GM12878 (cell line): ENCODE measurements around the gene ETV6. TPM values are rescaled to one million over a fixed set of nuclear protein-coding genes. Genes with fewer than 3 reads are reported as not detected.

Experiments
- BCL11A ChIP-seq: IDR thresholded peaks from 2 replicates; pipeline ENCODE4 v1.6.1; 2011; ENCODE audit warnings: low read depth, low read length
- CEBPZ ChIP-seq: fragments of 150-350 bp; IDR thresholded peaks from 2 replicates; pipeline ENCODE4 v1.6.1; 2016; ENCODE audit warnings: low read depth, low read length
- CTCF ChIP-seq, 3 experiments: IDR thresholded peaks in 2 of 3; conservative IDR thresholded peaks in 1 of 3; 2 replicates each; pipeline ENCODE4 v1.5.1; 2011; ENCODE audit warnings: low read depth in 3 of 3, low read length in 3 of 3, mild to moderate bottlenecking in 3 of 3, control low read depth in 2 of 3, moderate library complexity in 2 of 3, inconsistent platforms in 1 of 3, mixed read lengths in 1 of 3; ENCODE audit not compliant: control insufficient read depth in 2 of 3, insufficient read depth in 1 of 3; ENCODE audit errors: extremely low read depth in 1 of 3
- EP300 ChIP-seq, 2 experiments: fragments of 150-350 bp in 1 of 2; IDR thresholded peaks; 2 replicates each; pipeline ENCODE4 v1.6.1; 2011 to 2012; ENCODE audit warnings: low read depth in 2 of 2, low read length in 2 of 2, borderline replicate concordance in 1 of 2, improper control_type of control experiment in 1 of 2, inconsistent platforms in 1 of 2; ENCODE audit not compliant: control insufficient read depth in 1 of 2
- ESRRA ChIP-seq: IDR thresholded peaks from 2 replicates; pipeline ENCODE4 v1.6.1; 2012; ENCODE audit warnings: mild to moderate bottlenecking, low read length, improper control_type of control experiment
- IKZF2 ChIP-seq, 2 experiments: fragments of 450-650 bp; IDR thresholded peaks; 2 replicates each; pipeline ENCODE4 v1.6.1; 2017; ENCODE audit warnings: mild to moderate bottlenecking in 2 of 2, moderate library complexity in 2 of 2
- IRF3 ChIP-seq: fragments of 450-650 bp; IDR thresholded peaks from 2 replicates; pipeline ENCODE4 v1.6.1; 2014; ENCODE audit warnings: mild to moderate bottlenecking
- JUNB ChIP-seq: IDR thresholded peaks from 2 replicates; pipeline ENCODE4 v1.6.1; 2016; ENCODE audit warnings: antibody characterized with exemption, mild to moderate bottlenecking
- MTA2 ChIP-seq: fragments of 450-650 bp; IDR thresholded peaks from 2 replicates; pipeline ENCODE4 v1.6.1; 2016; ENCODE audit warnings: low read depth, mild to moderate bottlenecking, moderate library complexity
- MXI1 ChIP-seq: fragments of 150-350 bp; IDR thresholded peaks from 2 replicates; pipeline ENCODE4 v1.6.1; 2011; ENCODE audit warnings: low read depth, mild to moderate bottlenecking, inconsistent platforms, low read length, improper control_type of control experiment
- NFYB ChIP-seq: IDR thresholded peaks from 2 replicates; pipeline ENCODE4 v1.6.1; 2011; ENCODE audit warnings: low read depth, mild to moderate bottlenecking, low read length, improper control_type of control experiment, moderate library complexity; ENCODE audit not compliant: insufficient read depth
- PAX5 ChIP-seq: IDR thresholded peaks from 2 replicates; pipeline ENCODE4 v1.6.1; 2011; ENCODE audit warnings: low read depth, low read length, borderline replicate concordance
- POLR2AphosphoS2 ChIP-seq: IDR thresholded peaks from 2 replicates; pipeline ENCODE4 v1.6.1; 2011; ENCODE audit warnings: low read depth, mild to moderate bottlenecking, low read length, improper control_type of control experiment, moderate library complexity
- RELB ChIP-seq: fragments of 450-650 bp; IDR thresholded peaks from 2 replicates; pipeline ENCODE4 v1.6.1; 2017; ENCODE audit warnings: low read depth, mild to moderate bottlenecking, moderate library complexity
- SMC3 ChIP-seq: IDR thresholded peaks from 2 replicates; pipeline ENCODE4 v1.6.1; 2011; ENCODE audit warnings: low read length, improper control_type of control experiment, borderline replicate concordance
- SREBF1 ChIP-seq: IDR thresholded peaks from 2 replicates; pipeline ENCODE4 v1.6.1; 2012; ENCODE audit warnings: mild to moderate bottlenecking, low read length
- YY1 ChIP-seq: IDR thresholded peaks from 2 replicates; pipeline ENCODE4 v1.6.1; 2011; ENCODE audit warnings: low read depth, mild to moderate bottlenecking, low read length
- ZBED1 ChIP-seq: IDR thresholded peaks from 2 replicates; pipeline ENCODE4 v1.6.1; 2016; ENCODE audit warnings: borderline replicate concordance
- ZZZ3 ChIP-seq: IDR thresholded peaks from 2 replicates; pipeline ENCODE4 v1.6.1; 2011; ENCODE audit warnings: low read depth; ENCODE audit not compliant: control insufficient read depth, insufficient read length
- polyA plus RNA-seq, 11 experiments: library from polyadenylated mRNA; depleted of rRNA in 4 of 11; unstranded in 6 of 11; stranded (reverse) in 5 of 11; fragments of >200 nt; fragmentation: Nextera tagmentation in 4 of 11; fragmentation: Illumina TruSeq in 1 of 11; extraction: Ambion mirVana in 4 of 11; extraction: Trizol in 1 of 11; gene quantifications; 1 replicate in 1 of 11; 2 replicates in 10 of 11; pipeline versions ENCODE4 v1.2.1 to v1.2.3, GENCODE V29; 2011 to 2016; ENCODE audit warnings: inconsistent platforms in 2 of 11, missing spikeins in 2 of 11, low read depth in 1 of 11
- total RNA-seq, 4 experiments: library from RNA; depleted of rRNA in 3 of 4; stranded (reverse); fragments of >200 nt in 3 of 4; fragmentation: Illumina TruSeq in 1 of 4; extraction: Trizol in 1 of 4; gene quantifications; 2 replicates each; pipeline versions ENCODE4 v1.2.1 to v1.2.3, GENCODE V29; 2013 to 2021

Gene ETV6
- total and polyA plus RNA-seq, 10 of the 15 experiments (the other 5 are each of a cell fraction or from before 2014, with no cell fraction given): 6.6 to 74.8 (median 24.6) TPM

GRCh38 chr12:11882301-11883019, 233.0 kb downstream of the ETV6 start (continued):
- TF ChIP-seq CEBPZ (no peak), SMC3 (no peak), JUNB (no peak), ESRRA (no peak), POLR2AphosphoS2 (no peak), RELB (peak; percentile 46; the same call in 1 of the 2 replicates), YY1 (no peak), CTCF (IDR thresholded peaks at IDR 0.05 in 2 of 3, conservative IDR thresholded peaks at IDR 0.05 in 1 of 3; ENCODE audit: control insufficient read depth in 2 of 3, extremely low read depth in 1 of 3, insufficient read depth in 1 of 3, low read depth in 3 of 3, low read length in 3 of 3) (no peak), BCL11A (no peak), ZZZ3 (no peak), EP300 (IDR thresholded peaks at IDR 0.05; ENCODE audit: borderline replicate concordance in 1 of 2, control insufficient read depth in 1 of 2, low read depth in 2 of 2, low read length in 2 of 2) (no peak), MTA2 (peak; percentile 60), IRF3 (no peak), PAX5 (no peak), ZBED1 (0 out of 2 replicates have a peak, but pooled peaks have one; percentile 40), MXI1 (no peak), NFYB (no peak), SREBF1 (no peak), IKZF2 (IDR thresholded peaks at IDR 0.05) (peak; percentile 54 to 60; a peak in 2 of 4 replicates)
